Body of pancreas (tissue), 4 donors: ENCODE data around the gene OR10V1. TPM values are rescaled to one million over a fixed set of nuclear protein-coding genes. Genes with fewer than 3 reads are reported as not detected.

Experiments
- ATAC-seq: fragments of 150-250 bp; one replicate; pipeline ENCODE4 v1.9.1; 2016
- DNase-seq, 4 donors: peaks; one replicate each; pipeline ENCODE4 v3.0.0-alpha.2; 2019
- H3K27ac ChIP-seq, 4 donors: fragments of 200-600 bp; sonication (generic); 1 replicate in 3 of 4; 2 replicates in 1 of 4; pipeline versions ENCODE4 v1.5.1 to v1.6.1; 2016 to 2019; ENCODE audit warnings: mild to moderate bottlenecking in 1 of 4, mixed read lengths in 1 of 4, moderate library complexity in 1 of 4
- H3K27me3 ChIP-seq, 2 donors: fragments of 200-600 bp; sonication (generic); one replicate each; pipeline ENCODE4 v1.6.0; 2016; ENCODE audit warnings: mild to moderate bottlenecking in 1 of 2
- H3K36me3 ChIP-seq, 2 donors: fragments of 200-600 bp; sonication (generic); replicated peaks in 1 of 2; 2 replicates each; pipeline ENCODE4 v1.5.1; 2016; ENCODE audit warnings: low read depth in 2 of 2; ENCODE audit not compliant: insufficient read depth in 1 of 2
- H3K4me1 ChIP-seq: fragments of 200-600 bp; sonication (generic); one replicate; pipeline ENCODE4 v1.6.0; 2016
- H3K4me3 ChIP-seq, 2 donors: fragments of 200-600 bp; sonication (generic); 1 replicate in 1 of 2; 2 replicates in 1 of 2; pipeline ENCODE4 v1.5.1; 2016 to 2019
- H3K9me3 ChIP-seq, 3 donors: fragments of 200-600 bp; sonication (generic); 1 replicate in 2 of 3; 2 replicates in 1 of 3; pipeline ENCODE4 v1.5.1; 2016
- POLR2A ChIP-seq, 3 donors: fragments of 450-650 bp; IDR thresholded peaks; one replicate each; pipeline ENCODE4 v1.6.1; 2016; ENCODE audit warnings: antibody characterized with exemption in 3 of 3, mild to moderate bottlenecking in 2 of 3
- WGBS, 2 donors: methylation state at CpG; one replicate each; pipeline ENCODE4 v1.1.5; 2017; 5-methylcytosine and 5-hydroxymethylcytosine counted together
- intact Hi-C: fragments of 100-400 bp; cut with DNase I; formaldehyde crosslinking; loops from one replicate; pipeline ENCODE4 v1.15.1; 2023
- total RNA-seq, 2 donors: library from RNA; depleted of rRNA; stranded (reverse); fragments of >200 nt; gene quantifications; one replicate each; pipeline ENCODE4 v1.1.0, GENCODE V29; 2016
- TF ChIP-seq, protein P1 (sequence below), 7 experiments: fragments of 450-650 bp in 4 of 7; fragments of 200-600 bp in 3 of 7; sonication (generic) in 3 of 7; IDR thresholded peaks; one replicate each; pipeline ENCODE4 v1.5.1; 2016 to 2019; ENCODE audit warnings: antibody characterized with exemption in 7 of 7

The OR10V1 gene
- total RNA-seq, 2 donors from 2014 or later, result not detected

DNA sequence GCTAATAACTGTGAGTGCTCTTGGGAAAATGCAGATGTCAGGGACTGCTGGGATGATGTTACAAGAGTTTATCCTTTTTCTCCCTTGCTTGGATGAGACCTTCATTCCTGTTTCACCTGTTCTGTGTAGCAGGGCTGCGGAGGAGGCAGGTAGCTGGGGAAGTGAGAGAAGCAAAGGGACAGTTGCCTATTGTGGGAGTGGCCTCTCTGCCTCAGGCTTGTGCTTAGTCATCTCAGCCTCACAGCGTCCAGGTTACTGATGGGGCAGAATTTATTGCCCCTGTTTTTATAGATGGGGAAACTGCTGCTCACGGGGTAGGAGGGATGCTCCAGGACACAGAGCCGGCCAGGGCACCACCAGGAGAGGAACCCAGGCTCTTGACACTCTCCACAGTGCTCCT is 43.2 kb upstream of the OR10V1 start:
- H3K27me3 ChIP-seq, result no peaks in the 10 kb centered on the region
- WGBS, 2 donors, result 31 to 43% methylated on average over 4 of the region's 4 CpGs
- DNase-seq (peak; percentile 45 to 65 (median 56)), ATAC-seq (no peak)
- peaks cover 47% of the 10 kb centered on the region for H3K4me1 ChIP-seq
- no peaks in the 10 kb centered on the region for H3K36me3 ChIP-seq
- TF ChIP-seq POLR2A (IDR thresholded peaks at IDR 0.05), result no peak
- TF ChIP-seq, protein P1, sequence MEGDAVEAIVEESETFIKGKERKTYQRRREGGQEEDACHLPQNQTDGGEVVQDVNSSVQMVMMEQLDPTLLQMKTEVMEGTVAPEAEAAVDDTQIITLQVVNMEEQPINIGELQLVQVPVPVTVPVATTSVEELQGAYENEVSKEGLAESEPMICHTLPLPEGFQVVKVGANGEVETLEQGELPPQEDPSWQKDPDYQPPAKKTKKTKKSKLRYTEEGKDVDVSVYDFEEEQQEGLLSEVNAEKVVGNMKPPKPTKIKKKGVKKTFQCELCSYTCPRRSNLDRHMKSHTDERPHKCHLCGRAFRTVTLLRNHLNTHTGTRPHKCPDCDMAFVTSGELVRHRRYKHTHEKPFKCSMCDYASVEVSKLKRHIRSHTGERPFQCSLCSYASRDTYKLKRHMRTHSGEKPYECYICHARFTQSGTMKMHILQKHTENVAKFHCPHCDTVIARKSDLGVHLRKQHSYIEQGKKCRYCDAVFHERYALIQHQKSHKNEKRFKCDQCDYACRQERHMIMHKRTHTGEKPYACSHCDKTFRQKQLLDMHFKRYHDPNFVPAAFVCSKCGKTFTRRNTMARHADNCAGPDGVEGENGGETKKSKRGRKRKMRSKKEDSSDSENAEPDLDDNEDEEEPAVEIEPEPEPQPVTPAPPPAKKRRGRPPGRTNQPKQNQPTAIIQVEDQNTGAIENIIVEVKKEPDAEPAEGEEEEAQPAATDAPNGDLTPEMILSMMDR (IDR thresholded peaks at IDR 0.05), result no peak
- H3K9me3 ChIP-seq, result no peaks in the 10 kb centered on the region
- H3K27ac ChIP-seq, result peak overlapping the region; percentile 96 to 98 (median 98)
- intact Hi-C loops, result no loop called here
- no peak overlapping the region for H3K4me3 ChIP-seq

DNA sequence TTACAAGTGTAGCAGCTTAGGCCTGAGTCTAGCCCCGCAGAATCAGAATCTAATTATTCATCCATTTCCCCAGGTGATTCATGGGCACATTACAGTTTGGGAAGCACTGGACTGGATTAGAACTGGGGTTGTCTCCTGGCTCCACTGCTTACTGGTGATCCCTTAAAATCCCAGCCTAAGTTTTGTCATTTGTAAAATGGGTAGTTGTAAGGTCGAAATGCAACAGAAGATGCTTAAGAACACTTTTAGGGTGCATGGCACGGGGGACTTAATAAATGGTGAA is 42.9 kb upstream of the OR10V1 start:
- Histone ChIP-seq H3K4me1 (peaks cover 45% of the 10 kb centered on the region), H3K36me3 (no peaks in the 10 kb centered on the region), H3K9me3 (no peaks in the 10 kb centered on the region), H3K27me3 (no peaks in the 10 kb centered on the region), H3K27ac (peak overlapping the region; percentile 96 to 98 (median 98)), H3K4me3 (no peak overlapping the region)
- ATAC-seq, result no peak
- DNase-seq, result no peak
- intact Hi-C loops, result no loop called here
- WGBS, 2 donors, result 19 to 28% methylated on average over 3 of the region's 3 CpGs
- TF ChIP-seq POLR2A (IDR thresholded peaks at IDR 0.05), result no peak
- TF ChIP-seq, protein P1 (IDR thresholded peaks at IDR 0.05), result no peak

DNA sequence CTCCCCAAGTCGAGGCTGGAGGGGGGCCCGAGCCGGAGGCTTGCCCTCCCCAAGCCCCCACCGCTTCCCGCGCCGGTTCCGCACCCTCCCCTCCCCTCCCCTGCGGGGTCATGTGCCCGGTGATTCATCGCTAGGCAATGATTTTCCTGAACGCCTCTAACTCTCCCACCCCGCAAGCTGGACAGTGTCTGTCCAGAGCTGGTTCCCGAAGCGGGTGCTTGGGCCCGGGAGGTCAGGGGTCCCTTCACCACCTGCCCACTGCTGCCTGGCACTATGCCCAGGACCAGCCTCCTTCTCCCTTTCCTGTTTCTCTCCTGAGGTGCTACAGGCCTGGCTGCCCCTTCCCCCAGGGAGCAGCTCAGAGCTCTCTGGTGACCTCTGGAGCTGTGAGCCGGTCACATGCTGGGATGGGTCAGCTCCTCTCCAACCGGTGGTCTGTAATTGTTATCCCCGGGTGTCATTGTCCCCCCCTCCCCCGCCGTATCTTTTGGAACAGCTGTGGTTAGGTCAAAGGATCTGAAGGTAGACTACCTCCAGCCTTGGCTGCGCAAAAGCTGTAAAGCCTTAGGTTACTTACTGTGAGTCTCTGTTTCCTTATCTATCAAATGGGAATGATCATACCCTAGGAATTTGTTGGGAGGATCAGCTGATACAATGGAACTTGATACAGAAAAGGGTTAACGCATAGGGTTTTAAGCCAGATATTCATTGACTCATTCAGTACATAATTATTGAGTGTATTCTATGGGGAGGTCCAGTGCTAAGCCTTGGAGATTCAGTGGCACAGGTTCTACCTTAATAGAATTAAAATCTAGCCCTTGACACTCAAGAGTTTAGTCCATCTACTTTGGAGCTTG is 42.3 kb upstream of the OR10V1 start:
- H3K4me3 ChIP-seq, result peak overlapping the region; percentile 53 to 81
- peak overlapping the region; percentile 96 to 98 (median 98) for H3K27ac ChIP-seq
- H3K9me3 ChIP-seq, result no peaks in the 10 kb centered on the region
- intact Hi-C loops, result no loop called here
- no peaks in the 10 kb centered on the region for H3K27me3 ChIP-seq
- 2 to 3% methylated on average over 7 to 19 of the region's 23 CpGs for WGBS, 2 donors
- peak; percentile 80 to 85 (median 82) for DNase-seq
- H3K4me1 ChIP-seq, result peaks cover 42% of the 10 kb centered on the region
- TF ChIP-seq POLR2A (IDR thresholded peaks at IDR 0.05), result peak in 2 of 3 donors; percentile 53 to 70
- TF ChIP-seq, protein P1 (IDR thresholded peaks at IDR 0.05), result no peak
- H3K36me3 ChIP-seq, result no peaks in the 10 kb centered on the region
- peak; percentile 82 for ATAC-seq

DNA sequence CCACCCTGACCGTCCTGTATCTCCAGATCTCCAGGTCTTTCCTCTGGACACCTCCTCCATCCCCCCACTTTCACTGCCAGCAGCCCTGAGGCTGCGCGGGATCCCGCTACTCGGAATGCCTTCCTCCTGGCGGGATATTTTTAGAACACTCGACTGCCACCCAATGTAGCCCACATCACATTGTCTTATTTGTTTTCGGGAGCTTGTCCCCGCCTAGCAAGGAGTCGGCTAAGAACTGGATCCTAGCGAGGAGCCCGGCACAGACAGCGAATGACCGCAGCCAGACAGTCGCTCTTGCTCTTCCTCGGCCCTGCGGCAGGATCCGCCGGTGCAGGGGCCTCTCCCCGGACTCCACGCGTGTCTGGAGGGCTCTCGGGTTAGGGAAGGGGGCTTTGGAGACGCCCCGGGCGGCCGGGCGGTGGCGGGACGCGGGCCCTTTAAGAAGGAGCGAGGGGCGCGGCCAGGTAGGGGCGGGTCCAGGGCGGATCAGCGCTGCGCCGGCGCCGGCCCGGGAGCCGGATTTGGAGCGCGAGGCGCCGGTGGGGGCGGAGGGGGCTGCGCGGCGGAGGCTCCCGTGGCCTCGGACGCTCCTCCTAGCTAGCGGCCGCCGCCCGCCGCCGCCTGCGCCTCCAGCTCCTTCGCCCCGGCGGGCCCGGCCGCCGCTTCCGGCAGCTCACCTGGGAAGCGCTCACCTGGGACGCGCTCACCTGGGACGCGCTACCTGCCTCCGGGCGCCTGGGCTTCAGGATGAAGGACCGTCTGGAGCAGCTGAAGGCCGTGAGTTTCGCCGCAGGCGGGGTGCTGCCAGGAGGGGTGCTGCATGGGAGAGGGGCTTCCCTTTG is 41.4 kb upstream of the OR10V1 start, which contains the start of gene STX3:
STX3 (plus strand) TSS at position 518 of the 842 bp plus-strand sequence; CDS start at position 748, 230 bp downstream.
- Histone ChIP-seq H3K27ac (peak within 1 kb of the TSS; percentile 96 to 98 (median 98)), H3K9me3 (no peaks in the 10 kb centered on the region), H3K4me3 (peak within 1 kb of the TSS; percentile 53 to 81), H3K4me1 (peaks cover 42% of the 10 kb centered on the region), H3K27me3 (no peaks in the 10 kb centered on the region), H3K36me3 (no peaks in the 10 kb centered on the region)
- peak; percentile 29 to 76 (median 37) for TF ChIP-seq POLR2A (IDR thresholded peaks at IDR 0.05)
- TF ChIP-seq, protein P1 (IDR thresholded peaks at IDR 0.05), result peak in 1 of 7 experiments; percentile 10
- 1% methylated on average over 13 to 65 of the region's 80 CpGs for WGBS, 2 donors
- intact Hi-C loops, result loop anchor here (5.0 kb wide), 1 partner anchor 47 kb away; no protein-coding TSS in a partner anchor
- peak; percentile 75 to 84 (median 77) for DNase-seq
- peak; percentile 85 for ATAC-seq
